Endometrium (tissue), 2 donors: ENCODE data around the gene NMB.

Source experiments
- FAIRE-seq: peaks from 2 replicates; lab custom pipeline; 2012; peaks lifted over from hg19 to GRCh38; lab: Jason Lieb, UNC
- donor health status: control.
- donor health status: control.

The NMB gene

DNA sequence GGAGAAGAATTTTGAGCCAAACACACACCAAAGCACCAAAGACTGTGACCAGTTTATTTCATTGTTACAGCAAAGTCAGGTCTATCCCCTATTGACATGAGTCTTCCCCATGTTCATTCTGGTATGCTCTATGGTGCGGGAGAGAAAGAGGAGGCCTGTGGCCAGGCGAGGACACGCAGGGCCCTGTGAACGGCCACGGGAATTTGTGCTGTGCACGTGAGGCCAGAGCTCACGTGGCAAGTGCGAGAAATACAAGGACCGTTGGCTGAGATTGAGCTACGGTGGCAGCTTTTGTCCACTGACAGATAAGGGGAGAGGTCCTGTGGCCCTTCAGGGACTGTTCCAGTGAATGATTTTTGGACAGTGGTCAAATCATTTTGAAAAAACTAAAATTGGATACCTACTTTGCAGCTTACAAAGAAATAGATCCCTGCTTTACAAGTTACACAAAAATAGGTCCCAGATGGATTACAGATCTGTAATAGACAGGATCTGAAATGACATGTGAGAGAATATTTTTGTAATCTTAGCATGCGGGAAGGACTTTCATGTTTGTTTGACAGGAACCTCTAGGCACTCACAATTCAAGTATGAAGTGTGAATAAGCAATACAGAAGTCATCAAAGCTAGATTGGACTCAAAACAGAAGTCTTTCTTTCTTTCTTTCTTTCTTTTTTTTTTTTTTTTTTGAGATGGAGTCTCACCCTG is 48.0 kb downstream of the NMB start:
- FAIRE-seq = no peak

DNA sequence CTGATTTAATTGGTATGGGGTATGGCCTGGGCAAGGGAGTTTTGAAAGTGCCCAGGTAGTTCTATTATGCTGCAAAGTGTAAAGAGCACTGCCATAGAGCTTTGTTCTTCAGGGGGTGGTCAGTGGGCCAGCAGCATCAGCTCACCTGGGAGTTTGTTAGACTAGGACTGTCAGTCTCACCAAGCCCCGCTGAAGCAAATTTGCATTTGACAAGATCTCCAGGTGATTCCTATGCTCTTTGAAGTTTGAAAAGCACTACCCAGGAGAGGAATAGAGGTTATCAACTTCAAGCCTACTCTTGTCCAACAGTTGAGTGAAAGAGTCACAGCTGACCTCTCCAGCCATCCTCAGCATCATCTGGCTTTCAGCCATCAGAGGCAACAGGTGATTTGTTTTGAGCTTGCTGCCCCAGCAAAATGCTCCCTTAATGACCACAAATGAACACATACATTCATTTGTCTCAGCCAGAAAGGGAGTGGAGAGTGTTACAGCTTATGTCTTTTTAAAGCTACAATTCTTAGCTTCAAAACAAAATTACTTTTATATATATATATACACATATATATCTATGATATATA is 49.2 kb downstream of the NMB start:
- no peak for FAIRE-seq

DNA sequence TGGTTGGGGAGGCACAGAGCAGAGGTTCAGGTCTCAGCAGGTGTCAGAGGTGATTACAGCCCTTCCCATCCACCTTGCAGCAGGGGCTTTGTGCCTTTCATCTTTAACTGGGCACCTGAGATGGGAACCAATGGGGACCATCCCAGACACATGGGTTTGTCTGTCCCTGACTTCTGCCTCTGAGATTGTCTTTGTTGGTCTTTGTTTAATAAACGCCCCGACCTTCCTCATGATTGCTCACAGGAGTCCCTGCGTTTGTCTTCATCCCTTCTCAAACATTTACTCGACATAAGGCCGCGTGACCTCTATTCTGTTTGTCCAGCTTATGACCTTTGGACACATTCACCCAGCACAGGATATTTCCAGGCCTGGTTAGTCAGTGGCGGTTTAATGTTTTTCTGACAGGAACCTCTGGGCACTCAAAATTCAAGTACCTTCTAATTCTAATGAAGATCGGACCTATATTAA is 51.3 kb downstream of the NMB start:
- FAIRE-seq = no peak

DNA sequence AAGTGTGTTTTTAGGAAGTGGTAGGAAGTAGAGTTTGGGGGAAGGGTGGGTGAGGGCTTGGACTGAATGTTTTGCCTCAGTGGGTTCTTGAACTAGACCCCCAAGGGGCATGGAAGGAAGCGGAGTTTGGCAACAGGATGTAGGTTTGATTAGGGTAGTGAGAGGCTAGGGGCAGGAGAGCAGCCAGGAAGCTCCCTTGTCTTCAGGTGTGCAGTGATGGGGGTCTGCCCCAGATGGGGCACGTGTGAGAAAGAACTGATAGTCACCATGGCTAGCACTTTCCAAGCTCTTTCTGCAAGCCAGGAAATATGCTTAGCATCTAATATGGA is 52.5 kb downstream of the NMB start:
- FAIRE-seq = no peak
